Suppressor macrophage treated with lipopolysaccharide for 4 hours (primary cell): ENCODE data around the gene HGF.

Source experiments
- DNase-seq: peaks from one replicate; pipeline ENCODE4 v3.0.0-alpha.2; 2020

The HGF gene

DNA sequence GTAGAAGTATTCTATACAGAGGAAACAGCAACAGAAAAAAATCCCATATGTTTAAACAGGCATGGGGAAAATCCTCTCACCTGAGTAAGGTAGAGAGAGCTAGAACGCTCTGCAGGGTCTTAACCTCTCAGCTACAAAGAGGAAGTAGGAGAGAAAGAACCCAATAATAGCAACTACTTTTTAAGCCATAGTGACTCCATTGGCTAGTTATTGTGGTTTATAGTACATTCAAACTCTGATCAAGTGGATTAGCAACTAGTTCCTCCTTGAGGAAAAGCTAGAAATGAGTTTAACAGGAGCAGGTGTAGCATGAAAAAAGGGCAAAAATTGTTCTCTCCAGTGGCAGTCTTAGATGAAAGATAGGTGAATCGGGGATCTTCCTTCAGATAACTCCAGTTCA lies 89.7 kb downstream of the HGF start:
- DNase-seq, result no peak

DNA sequence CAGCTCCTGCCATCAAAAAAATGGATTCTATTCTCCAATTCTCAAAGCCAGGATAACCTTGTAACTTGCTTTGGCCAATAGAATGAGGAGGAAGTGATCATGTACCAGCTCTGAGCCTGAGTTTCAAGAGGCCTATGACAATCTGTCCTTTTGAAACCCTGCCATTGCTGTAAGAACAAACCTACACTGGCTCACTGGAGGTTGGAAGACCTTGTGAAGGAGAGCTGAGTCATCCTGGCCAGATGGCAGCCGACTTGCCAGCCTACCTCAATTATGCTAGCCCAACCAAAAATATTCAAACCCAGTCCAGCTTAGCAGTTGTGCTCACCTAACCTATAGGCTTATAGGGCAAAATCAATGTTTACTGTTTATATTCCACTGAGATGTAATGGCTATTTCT lies 93.0 kb downstream of the HGF start:
- no peak for DNase-seq

DNA sequence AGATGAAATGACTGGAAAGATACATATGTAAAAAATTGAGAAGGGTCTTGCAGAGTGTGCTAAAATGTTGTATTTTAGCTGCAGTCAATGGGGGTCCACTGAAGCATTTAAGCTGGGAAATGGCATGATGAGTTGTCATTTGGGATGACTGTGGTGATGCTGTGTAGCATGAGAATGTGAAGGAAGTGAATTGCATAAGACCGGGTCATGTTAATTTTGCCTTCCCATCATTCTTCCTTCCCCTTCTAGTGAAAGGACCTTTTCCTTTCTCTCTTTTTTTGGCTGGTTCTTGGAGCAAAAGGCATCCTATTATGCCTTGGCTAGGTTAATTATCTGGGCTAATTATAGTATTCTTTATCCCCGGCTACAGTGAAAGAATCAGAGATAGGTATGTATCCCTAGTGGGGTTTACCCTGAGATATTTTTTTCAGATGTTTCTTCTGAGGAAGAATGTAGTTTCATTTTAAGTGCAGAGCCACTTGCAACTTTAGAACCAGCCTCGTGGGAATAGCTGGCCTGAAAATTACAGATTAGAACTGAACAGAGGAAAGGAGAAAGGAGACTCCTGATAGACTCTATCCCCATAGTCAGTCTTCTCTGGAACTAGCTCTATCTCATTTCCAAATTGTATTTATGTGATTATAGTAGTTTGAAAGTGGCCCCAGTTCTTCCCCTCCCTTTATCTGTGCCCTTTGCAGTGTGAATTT lies 93.6 kb downstream of the HGF start:
- peak; percentile 49 for DNase-seq

DNA sequence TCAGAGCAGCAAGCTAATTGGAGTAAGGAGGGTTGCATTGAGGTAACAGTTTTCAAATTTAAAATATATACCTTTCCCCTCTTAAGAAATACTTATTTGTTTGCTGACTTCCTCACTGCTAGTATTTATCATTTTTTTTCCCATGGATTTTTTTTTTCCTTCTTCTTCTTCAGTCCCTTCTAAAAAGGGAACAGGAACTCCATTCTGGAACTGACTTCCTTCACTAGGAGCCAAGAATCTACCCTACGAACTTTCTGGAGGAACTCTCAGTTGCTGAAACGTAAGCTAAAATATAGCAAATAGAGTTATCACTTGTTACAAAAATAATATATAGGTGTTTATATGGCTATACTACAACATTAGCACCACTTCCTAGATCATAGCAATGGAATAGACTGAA lies 95.4 kb downstream of the HGF start:
- peak; percentile 34 for DNase-seq

DNA sequence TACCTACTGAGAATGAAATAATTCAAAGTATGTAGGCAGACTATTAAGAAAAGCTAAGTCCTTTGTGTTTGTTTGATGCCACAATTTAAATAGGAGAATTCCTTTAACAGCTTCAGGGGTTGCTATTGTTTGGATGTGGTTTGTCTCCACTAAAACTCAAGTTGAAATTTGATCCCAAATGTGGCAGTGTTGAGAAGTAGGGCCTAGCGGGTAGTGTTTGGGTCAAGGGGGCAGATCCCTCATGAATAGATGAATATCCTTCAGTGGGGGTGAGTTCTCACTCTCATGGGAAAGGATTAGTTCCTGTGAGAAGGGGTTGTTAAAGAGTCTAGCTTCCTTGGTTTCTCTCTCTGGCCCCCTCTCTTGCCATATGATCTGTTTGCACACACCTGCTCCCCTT lies 97.0 kb downstream of the HGF start:
- no peak for DNase-seq

DNA sequence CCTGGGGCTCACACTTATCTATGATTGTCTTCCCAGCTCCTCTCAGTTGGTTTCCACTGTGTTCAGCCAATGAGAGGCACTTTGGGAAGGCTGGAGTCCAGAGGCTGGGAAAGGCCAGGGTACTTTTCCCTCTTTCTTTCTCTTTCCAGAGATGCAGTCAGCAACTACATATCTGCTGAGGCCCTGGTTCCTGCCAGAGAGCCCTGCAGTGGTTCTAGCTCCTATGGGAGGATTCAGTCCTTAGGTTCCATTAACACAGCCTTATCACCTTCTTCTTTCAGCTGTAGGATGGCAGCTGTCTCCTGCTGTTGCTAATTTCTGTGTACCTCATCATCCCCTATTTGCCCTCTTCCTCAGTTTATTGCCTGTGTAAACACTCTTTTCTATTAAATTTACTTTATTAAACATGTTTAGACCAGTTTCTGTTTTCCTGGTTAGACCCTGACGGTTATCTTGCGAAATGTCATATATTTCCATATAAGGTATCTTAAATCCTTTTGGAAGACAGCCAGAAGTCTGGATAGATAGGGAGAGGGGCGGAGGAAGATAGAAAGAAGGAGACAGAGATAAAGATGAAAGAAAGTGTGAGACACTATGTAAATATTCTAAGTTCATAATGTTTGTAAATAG lies 100.3 kb downstream of the HGF start:
- no peak for DNase-seq

DNA sequence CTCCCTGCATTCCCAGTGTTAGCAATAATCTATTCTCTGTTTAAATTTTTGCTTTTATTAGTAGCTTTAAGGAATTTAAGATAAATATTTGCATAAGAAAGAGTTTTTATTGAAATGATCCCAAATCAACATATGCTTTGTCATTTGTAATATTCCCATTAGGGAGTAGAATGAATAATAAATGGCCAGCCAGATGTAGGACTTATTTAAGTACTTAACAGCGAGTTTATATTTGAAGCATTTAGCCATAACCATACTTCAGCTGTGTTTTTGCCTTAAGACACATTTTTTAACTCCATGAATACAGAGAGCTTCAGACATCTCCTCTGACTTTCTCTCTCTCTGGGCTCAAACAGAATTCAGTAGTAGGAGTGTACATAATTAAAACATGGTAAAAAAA lies 103.6 kb downstream of the HGF start:
- DNase-seq, result no peak

DNA sequence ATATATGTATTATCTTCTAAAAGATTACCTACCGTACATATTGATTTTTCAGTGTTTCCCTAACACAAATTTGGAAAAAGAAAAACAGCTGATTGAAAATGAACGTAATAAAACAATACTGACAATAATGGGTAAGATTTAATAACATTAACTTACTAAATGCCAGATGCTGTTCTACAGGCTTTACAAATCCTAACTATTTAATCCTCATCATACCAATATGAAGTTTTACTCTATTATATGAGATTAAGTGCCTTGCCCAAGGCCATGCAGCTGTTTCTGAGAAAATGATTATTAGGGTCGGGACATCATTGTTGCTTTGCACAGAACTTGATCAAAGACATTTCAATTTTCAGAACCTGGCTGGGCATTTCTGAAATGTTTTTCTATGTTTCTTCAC lies 104.6 kb downstream of the HGF start:
- DNase-seq, result no peak

DNA sequence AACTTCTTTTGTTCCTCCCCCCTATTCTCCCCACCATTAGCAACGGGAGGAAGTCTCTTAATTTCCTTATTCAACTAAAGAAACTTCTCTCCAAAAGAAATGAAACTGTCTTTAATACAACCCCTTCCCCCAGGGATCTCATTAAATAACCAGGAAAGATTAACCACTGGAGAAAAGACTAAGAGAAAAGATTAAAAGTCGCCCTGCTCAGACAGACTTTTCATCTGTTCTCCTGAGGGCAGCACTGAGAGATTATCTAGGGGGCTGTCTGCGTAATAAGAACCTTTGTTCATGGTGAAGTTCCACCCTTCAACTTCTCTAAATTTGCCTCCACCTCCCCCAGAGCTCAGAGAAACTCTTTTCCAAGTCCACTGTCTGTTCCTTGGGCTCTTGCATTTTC lies 105.5 kb downstream of the HGF start:
- no peak for DNase-seq

DNA sequence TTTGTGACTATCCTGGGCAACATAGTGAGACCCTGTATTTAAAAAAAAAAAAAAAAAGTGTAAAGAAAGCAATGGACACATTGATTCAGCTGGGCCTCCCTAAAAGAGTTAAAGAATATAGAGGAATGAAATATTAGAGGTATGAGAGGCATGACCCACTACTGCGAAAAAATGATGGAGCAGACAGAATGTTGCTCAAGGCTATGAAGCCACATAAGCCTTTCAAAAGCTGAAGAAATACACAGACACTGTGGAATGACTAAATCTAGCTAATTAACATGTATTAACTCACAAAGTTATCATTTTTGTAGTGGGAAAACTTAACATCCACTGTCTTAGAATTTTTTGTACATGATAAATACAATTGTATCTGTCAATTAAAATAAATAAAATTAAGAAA lies 107.3 kb downstream of the HGF start:
- DNase-seq, result no peak

DNA sequence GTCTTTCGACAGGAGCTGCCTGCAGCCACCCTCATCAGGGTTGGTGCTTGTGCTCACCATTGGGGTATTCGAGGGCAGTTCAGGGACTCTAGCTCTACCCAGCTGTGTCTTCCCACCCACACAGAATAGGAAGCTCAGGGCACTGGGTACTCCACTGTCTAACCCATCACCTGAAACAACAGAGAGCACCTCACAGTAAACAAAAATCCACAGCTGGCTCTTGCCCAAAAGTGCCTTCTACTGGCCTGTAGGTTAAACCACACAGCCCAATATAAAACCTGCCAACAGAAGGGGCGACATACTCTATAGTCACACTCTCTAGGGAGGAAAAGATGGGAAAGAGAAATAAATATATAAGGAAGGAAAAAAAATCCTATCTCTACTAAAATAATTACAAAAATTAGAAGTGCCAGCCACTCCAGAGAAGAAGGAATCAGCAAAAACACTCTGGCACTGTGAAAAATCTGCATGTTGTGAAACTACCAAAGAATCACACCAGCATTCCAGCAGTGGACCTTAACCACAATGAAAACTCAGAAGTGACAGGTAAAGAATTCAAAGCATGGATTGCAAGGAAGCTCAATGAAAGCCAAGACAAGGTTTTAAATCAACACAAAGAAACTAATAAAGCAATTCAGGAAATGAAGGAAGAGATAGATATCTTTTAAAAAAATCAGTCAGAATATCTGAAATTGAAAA lies 110.0 kb downstream of the HGF start:
- no peak for DNase-seq

DNA sequence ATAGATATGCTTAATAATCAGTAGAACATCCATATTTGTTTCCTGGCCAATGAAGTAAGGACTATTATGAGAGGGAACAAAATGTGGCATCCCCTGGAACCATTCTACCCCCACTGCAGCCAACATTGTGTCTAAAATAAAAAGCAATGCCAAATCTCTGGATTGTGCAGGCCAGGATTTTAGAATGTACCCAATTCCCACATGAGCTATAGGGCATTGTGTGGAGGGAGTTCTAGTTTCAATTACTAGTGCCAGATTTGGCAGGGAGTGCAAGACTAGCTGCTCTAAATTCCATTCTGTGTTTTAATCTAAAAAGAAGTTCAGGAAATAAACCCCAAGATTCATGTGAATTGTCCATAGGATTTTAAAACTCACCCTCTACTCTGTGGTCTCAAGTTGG lies 112.3 kb downstream of the HGF start:
- no peak for DNase-seq

DNA sequence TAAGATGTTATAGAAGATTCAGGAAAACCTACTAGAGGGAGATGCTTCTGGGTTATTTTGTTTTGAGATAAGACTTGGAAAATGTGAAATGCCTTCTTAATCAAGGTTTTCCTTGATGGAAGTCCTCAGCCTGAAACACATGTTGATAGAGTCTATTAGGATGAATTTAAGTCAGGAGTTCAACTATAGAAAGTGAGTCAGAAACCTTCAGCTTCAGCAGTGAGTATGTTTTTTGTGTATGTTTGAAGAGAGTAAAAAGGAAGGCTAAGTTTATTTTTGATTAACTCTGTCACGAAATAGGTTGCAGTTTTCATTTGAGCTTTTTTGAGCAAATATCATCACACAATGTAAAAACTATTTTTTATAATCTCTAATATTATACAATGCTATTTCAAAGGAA lies 114.6 kb downstream of the HGF start:
- DNase-seq, result no peak

DNA sequence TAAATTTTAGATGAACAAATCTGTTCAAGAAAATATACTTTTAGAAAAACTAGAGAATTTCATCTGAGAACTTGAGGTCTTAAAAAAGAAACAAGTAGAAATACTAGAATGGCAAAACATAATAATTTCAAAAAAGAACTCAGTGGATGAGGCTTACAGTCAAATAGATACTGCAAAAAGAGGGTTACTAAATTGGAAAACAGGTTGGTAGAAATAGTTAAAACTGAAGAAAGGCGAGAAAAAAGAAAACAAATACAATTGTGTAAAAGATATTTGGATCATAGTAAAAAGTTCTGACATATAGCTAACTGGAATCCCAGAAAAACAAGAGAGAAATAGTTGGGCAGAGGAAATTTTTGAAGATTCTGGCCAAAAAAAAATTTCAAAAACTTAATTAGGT lies 117.6 kb downstream of the HGF start:
- DNase-seq, result no peak
